Measurements from ENCODE around the gene TYW1. TPM values are rescaled to one million over a fixed set of nuclear protein-coding genes. Genes with fewer than 3 reads are reported as not detected.
"Not testable (repeated sequence)": the region's sequence is repeated elsewhere in the genome, so short reads cannot be mapped to it uniquely, and the experiment has no call there.

TYW1 gene
- total and polyA plus RNA-seq, 2 of the 8 experiments (the other 6 are each of a cell fraction or from before 2014, with no cell fraction given) = 8.8 to 16.2 TPM

- H2BK12ac ChIP-seq (ENCODE audit: low read depth, low read length); H3K27ac ChIP-seq (ENCODE audit: low read depth, low read length); H3K4me3 ChIP-seq (ENCODE audit: extremely low read depth in 1 of 4, insufficient read depth in 2 of 4, low read depth in 3 of 4, low read length in 4 of 4); H2BK120ac ChIP-seq (replicated peaks; ENCODE audit: low read depth, low read length); H3K4me1 ChIP-seq (replicated peaks in 1 of 4; ENCODE audit: control insufficient read depth in 3 of 4, insufficient read depth in 4 of 4, low read length in 3 of 4); CTCF ChIA-PET (ENCODE audit: partially characterized antibody); H3K4ac ChIP-seq (replicated peaks; ENCODE audit: insufficient read length, low read depth, low read length); H4K8ac ChIP-seq (ENCODE audit: extremely low read depth, insufficient read depth, low read length); H4K20me1 ChIP-seq (replicated peaks in 1 of 2; ENCODE audit: control insufficient read depth in 1 of 2, insufficient read depth in 2 of 2, low read length in 2 of 2); H4K91ac ChIP-seq (replicated peaks; ENCODE audit: insufficient read length, low read length); H3K23me2 ChIP-seq (ENCODE audit: low read depth, low read length); H3K14ac ChIP-seq (ENCODE audit: insufficient read length); H3K79me2 ChIP-seq (ENCODE audit: control insufficient read depth in 1 of 2, insufficient read depth in 2 of 2, low read length in 2 of 2); FAIRE-seq; H3K18ac ChIP-seq (ENCODE audit: extremely low read depth, low read length); H3K9ac ChIP-seq (replicated peaks in 1 of 4; ENCODE audit: extremely low read depth in 1 of 4, low read depth in 3 of 4, low read length in 3 of 4); H3K9me3 ChIP-seq (ENCODE audit: insufficient read depth in 2 of 2, low read depth in 1 of 2, low read length in 1 of 2); H3K27me3 ChIP-seq (replicated peaks in 1 of 4; ENCODE audit: control insufficient read depth in 3 of 4, extremely low read depth in 1 of 4, insufficient read depth in 3 of 4, low read length in 3 of 4); H3K36me3 ChIP-seq (ENCODE audit: control insufficient read depth in 2 of 4, insufficient read depth in 4 of 4, low read length in 3 of 4); H2BK15ac ChIP-seq (ENCODE audit: low read length); H2BK20ac ChIP-seq (ENCODE audit: low read length); DNase-seq (ENCODE audit: low read depth in 1 of 2, low spot score in 2 of 2); H2AK5ac ChIP-seq (ENCODE audit: low read depth, low read length); H3K79me1 ChIP-seq (ENCODE audit: low read depth, low read length); H3K23ac ChIP-seq (ENCODE audit: insufficient read length); POLR2A ChIA-PET (ENCODE audit: partially characterized antibody); H4K5ac ChIP-seq (ENCODE audit: insufficient read length, low read depth, low read length); H2BK5ac ChIP-seq (ENCODE audit: low read depth, low read length); H2AFZ ChIP-seq (ENCODE audit: low read length); H3K56ac ChIP-seq (replicated peaks; ENCODE audit: insufficient read length, low read depth, low read length); H3K4me2 ChIP-seq (ENCODE audit: insufficient read depth in 1 of 2, low read depth in 2 of 2, low read length in 2 of 2): not testable (repeated sequence)
- WGBS, 2 experiments (ENCODE audit: extremely low coverage in 1 of 2, insufficient coverage in 1 of 2, insufficient read length in 1 of 2, insufficient replicate concordance in 2 of 2, low coverage in 1 of 2, low lambda C conversion rate in 2 of 2, missing lambda C conversion rate in 1 of 2) = 57% methylated on average over 1 of the region's 2 CpGs; no CpG with 5 or more reads in 1 of the 2 experiments
These were observed 94.4 kb downstream of the TYW1 start for GRCh38 chr7:67091053-67091452.

GRCh38 chr7:67098031-67098430 lies 101.4 kb downstream of the TYW1 start:
- H3K4ac ChIP-seq (replicated peaks; ENCODE audit: insufficient read length, low read depth, low read length); H3K4me2 ChIP-seq (ENCODE audit: insufficient read depth in 1 of 2, low read depth in 2 of 2, low read length in 2 of 2); H3K79me1 ChIP-seq (ENCODE audit: low read depth, low read length); H2BK20ac ChIP-seq (ENCODE audit: low read length); H2BK120ac ChIP-seq (replicated peaks; ENCODE audit: low read depth, low read length); H3K27me3 ChIP-seq (replicated peaks in 1 of 4; ENCODE audit: control insufficient read depth in 3 of 4, extremely low read depth in 1 of 4, insufficient read depth in 3 of 4, low read length in 3 of 4); DNase-seq (ENCODE audit: low read depth in 1 of 2, low spot score in 2 of 2); H3K4me1 ChIP-seq (replicated peaks in 1 of 4; ENCODE audit: control insufficient read depth in 3 of 4, insufficient read depth in 4 of 4, low read length in 3 of 4); H2AFZ ChIP-seq (ENCODE audit: low read length); H2BK15ac ChIP-seq (ENCODE audit: low read length); H3K27ac ChIP-seq (ENCODE audit: low read depth, low read length); H3K18ac ChIP-seq (ENCODE audit: extremely low read depth, low read length); H3K4me3 ChIP-seq (ENCODE audit: extremely low read depth in 1 of 4, insufficient read depth in 2 of 4, low read depth in 3 of 4, low read length in 4 of 4); FAIRE-seq; H3K9ac ChIP-seq (replicated peaks in 1 of 4; ENCODE audit: extremely low read depth in 1 of 4, low read depth in 3 of 4, low read length in 3 of 4); H4K8ac ChIP-seq (ENCODE audit: extremely low read depth, insufficient read depth, low read length); H2AK5ac ChIP-seq (ENCODE audit: low read depth, low read length); H3K56ac ChIP-seq (replicated peaks; ENCODE audit: insufficient read length, low read depth, low read length); H3K9me3 ChIP-seq (ENCODE audit: insufficient read depth in 2 of 2, low read depth in 1 of 2, low read length in 1 of 2); H4K91ac ChIP-seq (replicated peaks; ENCODE audit: insufficient read length, low read length); POLR2A ChIA-PET (ENCODE audit: partially characterized antibody); H3K36me3 ChIP-seq (ENCODE audit: control insufficient read depth in 2 of 4, insufficient read depth in 4 of 4, low read length in 3 of 4); H2BK12ac ChIP-seq (ENCODE audit: low read depth, low read length); CTCF ChIA-PET (ENCODE audit: partially characterized antibody); H3K23ac ChIP-seq (ENCODE audit: insufficient read length); H3K79me2 ChIP-seq (ENCODE audit: control insufficient read depth in 1 of 2, insufficient read depth in 2 of 2, low read length in 2 of 2); H2BK5ac ChIP-seq (ENCODE audit: low read depth, low read length); H4K5ac ChIP-seq (ENCODE audit: insufficient read length, low read depth, low read length); H4K20me1 ChIP-seq (replicated peaks in 1 of 2; ENCODE audit: control insufficient read depth in 1 of 2, insufficient read depth in 2 of 2, low read length in 2 of 2); H3K14ac ChIP-seq (ENCODE audit: insufficient read length); H3K23me2 ChIP-seq (ENCODE audit: low read depth, low read length): not testable (repeated sequence)
- WGBS, 2 experiments (ENCODE audit: extremely low coverage in 1 of 2, insufficient coverage in 1 of 2, insufficient read length in 1 of 2, insufficient replicate concordance in 2 of 2, low coverage in 1 of 2, low lambda C conversion rate in 2 of 2, missing lambda C conversion rate in 1 of 2) = no CpG with 5 or more reads among the region's 1 CpG

All from H1 (cell line).